ENCODE measurements around the gene DYDC2. TPM values are rescaled to one million over a fixed set of nuclear protein-coding genes. Genes with fewer than 3 reads are reported as not detected.
A peak's percentile ranks its signal among the peaks of the same experiment; 100 is the strongest.

Gene DYDC2
- total RNA-seq, 1 donor from 2014 or later = not detected

DNA sequence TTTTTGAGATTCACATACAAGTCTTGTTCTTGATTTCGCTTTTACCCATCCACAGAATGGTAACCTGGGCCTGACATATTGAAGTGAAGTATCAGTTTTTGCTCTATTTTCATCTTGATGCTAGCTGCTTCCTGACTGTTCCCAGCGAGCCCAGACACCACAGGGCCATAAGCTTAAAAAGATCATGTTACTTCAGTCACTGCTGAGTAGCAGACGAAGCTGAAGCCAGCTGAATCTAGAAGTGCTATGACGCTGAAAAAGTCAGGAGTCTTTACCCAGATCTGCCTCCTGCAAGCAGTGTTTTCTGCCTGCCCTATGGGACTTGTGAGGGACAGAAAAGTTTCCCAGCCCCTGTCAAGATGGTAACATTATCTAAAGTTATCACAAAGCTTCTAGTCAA is 49.0 kb downstream of the DYDC2 start:
- TF ChIP-seq, protein P1, sequence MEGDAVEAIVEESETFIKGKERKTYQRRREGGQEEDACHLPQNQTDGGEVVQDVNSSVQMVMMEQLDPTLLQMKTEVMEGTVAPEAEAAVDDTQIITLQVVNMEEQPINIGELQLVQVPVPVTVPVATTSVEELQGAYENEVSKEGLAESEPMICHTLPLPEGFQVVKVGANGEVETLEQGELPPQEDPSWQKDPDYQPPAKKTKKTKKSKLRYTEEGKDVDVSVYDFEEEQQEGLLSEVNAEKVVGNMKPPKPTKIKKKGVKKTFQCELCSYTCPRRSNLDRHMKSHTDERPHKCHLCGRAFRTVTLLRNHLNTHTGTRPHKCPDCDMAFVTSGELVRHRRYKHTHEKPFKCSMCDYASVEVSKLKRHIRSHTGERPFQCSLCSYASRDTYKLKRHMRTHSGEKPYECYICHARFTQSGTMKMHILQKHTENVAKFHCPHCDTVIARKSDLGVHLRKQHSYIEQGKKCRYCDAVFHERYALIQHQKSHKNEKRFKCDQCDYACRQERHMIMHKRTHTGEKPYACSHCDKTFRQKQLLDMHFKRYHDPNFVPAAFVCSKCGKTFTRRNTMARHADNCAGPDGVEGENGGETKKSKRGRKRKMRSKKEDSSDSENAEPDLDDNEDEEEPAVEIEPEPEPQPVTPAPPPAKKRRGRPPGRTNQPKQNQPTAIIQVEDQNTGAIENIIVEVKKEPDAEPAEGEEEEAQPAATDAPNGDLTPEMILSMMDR (IDR thresholded peaks at IDR 0.05; ENCODE audit: unreplicated experiment) = no peak
- Mint-ChIP-seq H3K36me3 (ENCODE audit: low read depth, unreplicated experiment) (peaks cover 15% of the 10 kb centered on the region), H3K4me1 (ENCODE audit: unreplicated experiment) (peaks cover 34% of the 10 kb centered on the region), H3K4me3 (ENCODE audit: unreplicated experiment) (no peak overlapping the region), H3K27me3 (ENCODE audit: unreplicated experiment) (peaks cover 4% of the 10 kb centered on the region), H3K9me3 (ENCODE audit: unreplicated experiment) (no peaks in the 10 kb centered on the region), H3K27ac (ENCODE audit: unreplicated experiment) (no peak overlapping the region)
- DNase-seq (ENCODE audit: low spot score) = no peak

DNA sequence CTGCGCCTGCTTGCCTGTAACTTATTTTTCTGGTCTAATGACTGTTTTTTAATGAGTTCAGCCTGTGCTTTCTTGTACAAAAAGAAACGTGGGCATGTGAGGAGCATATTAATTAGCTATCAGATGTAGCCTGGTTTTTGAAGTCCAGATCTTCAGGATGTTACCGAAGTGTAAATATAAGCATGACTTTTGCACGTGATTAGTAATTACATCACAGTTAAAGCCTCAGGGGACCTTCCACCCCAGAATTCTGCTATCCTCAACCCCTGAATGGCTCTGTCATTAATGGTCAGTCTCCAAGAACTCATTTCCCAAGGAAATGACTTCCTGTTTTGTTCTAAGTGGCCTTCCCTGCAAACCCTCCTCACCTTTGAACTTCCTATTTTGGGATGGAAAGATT is 49.6 kb downstream of the DYDC2 start:
- Mint-ChIP-seq H3K4me3 (ENCODE audit: unreplicated experiment) (no peak overlapping the region), H3K9me3 (ENCODE audit: unreplicated experiment) (no peaks in the 10 kb centered on the region), H3K27ac (ENCODE audit: unreplicated experiment) (no peak overlapping the region), H3K4me1 (ENCODE audit: unreplicated experiment) (peaks cover 39% of the 10 kb centered on the region), H3K36me3 (ENCODE audit: low read depth, unreplicated experiment) (peaks cover 19% of the 10 kb centered on the region), H3K27me3 (ENCODE audit: unreplicated experiment) (peaks cover 8% of the 10 kb centered on the region)
- TF ChIP-seq, protein P1 (IDR thresholded peaks at IDR 0.05; ENCODE audit: unreplicated experiment) = no peak
- no peak for DNase-seq (ENCODE audit: low spot score)

DNA sequence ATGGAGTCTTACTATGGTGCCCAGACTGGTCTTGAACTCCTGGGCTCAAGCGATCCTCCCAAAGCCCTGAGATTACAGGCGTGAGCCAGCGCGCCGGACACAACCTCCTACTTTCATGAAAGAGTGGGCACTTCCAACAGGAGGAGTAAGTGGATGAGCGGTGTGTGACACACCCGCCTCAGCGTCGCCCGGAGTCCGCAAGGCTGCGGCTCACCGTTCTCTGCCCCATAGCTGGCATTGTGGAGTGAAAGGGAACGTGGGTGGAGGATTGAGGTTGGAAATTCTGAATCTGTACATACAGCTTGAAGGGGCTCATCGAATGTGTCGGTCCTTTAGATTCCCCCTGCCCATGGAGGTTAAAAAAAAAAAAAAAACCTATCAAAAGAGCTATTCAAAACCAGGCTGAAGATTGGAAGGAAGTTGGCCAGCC is 51.2 kb downstream of the DYDC2 start:
- no peak for DNase-seq (ENCODE audit: low spot score)
- TF ChIP-seq, protein P1 (IDR thresholded peaks at IDR 0.05; ENCODE audit: unreplicated experiment) = no peak
- peaks cover 13% of the 10 kb centered on the region for H3K27me3 Mint-ChIP-seq (ENCODE audit: unreplicated experiment)
- no peaks in the 10 kb centered on the region for H3K9me3 Mint-ChIP-seq (ENCODE audit: unreplicated experiment)
- H3K27ac Mint-ChIP-seq (ENCODE audit: unreplicated experiment) = peak overlapping the region; percentile 32
- peak overlapping the region; percentile 90 for H3K4me3 Mint-ChIP-seq (ENCODE audit: unreplicated experiment)
- H3K36me3 Mint-ChIP-seq (ENCODE audit: low read depth, unreplicated experiment) = peaks cover 31% of the 10 kb centered on the region
- H3K4me1 Mint-ChIP-seq (ENCODE audit: unreplicated experiment) = peaks cover 54% of the 10 kb centered on the region

DNA sequence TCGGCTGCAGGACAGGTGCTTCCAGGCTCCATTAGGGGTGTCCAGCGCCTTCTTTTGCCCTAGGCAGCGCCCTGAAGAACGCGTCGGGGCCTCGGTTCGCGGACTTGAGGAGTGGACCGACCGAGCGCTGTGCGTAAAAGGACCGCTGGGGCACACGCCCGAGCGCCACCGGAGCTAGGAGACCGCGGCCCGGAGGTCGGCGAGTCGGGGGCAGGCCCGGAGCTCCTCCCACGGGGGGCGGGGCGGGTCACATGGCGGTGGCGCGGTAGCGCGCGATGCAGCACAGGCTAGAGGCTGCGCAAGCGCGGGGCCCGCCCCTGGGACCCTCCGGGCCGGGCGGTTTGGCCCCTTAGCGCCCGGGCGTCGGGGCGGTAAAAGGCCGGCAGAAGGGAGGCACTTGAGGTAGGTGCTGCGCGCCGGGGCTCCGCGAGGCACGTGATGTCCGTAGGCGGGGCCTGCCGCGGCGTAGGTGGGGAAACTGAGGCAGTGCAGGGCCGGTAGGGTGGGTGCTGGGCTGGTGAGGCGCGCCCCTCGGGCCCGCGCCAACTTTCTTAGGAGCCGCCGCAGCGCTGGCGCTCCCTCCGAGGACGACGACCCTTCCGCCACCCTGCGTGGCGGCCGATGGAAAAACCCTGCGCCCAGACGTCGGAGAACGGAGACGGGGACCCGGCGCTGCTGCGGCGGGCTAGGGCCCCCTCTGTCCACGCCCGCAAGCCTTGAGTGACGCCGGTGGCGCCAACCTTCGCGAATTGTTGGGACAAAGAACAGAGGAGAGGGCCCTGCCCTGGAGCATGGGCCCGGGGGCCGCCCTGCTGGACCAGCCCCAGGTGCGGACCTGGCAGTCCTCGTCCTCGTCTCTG is 51.9 kb downstream of the DYDC2 start, which contains the start of gene PRXL2A:
Gene PRXL2A, plus strand, starts transcription at position 310 of the 860 bp plus-strand sequence. CDS start 11,917 bp downstream, outside the sequence.
- H3K27me3 Mint-ChIP-seq (ENCODE audit: unreplicated experiment) = peaks cover 14% of the 10 kb centered on the region
- peak within 1 kb of the TSS; percentile 90 for H3K4me3 Mint-ChIP-seq (ENCODE audit: unreplicated experiment)

More for the DNA sequence above, 51.9 kb downstream of the DYDC2 start, which contains the start of gene PRXL2A:
- peaks cover 61% of the 10 kb centered on the region for H3K4me1 Mint-ChIP-seq (ENCODE audit: unreplicated experiment)
- TF ChIP-seq, protein P1 (IDR thresholded peaks at IDR 0.05; ENCODE audit: unreplicated experiment) = no peak
- H3K9me3 Mint-ChIP-seq (ENCODE audit: unreplicated experiment) = no peaks in the 10 kb centered on the region
- peak within 1 kb of the TSS; percentile 32 for H3K27ac Mint-ChIP-seq (ENCODE audit: unreplicated experiment)
- DNase-seq (ENCODE audit: low spot score) = peak; percentile 91
- H3K36me3 Mint-ChIP-seq (ENCODE audit: low read depth, unreplicated experiment) = peaks cover 34% of the 10 kb centered on the region

Data from endothelial cell (in vitro differentiated cells).